GM23338 (cell line): ENCODE measurements around the gene ZSCAN9. TPM values are rescaled to one million over a fixed set of nuclear protein-coding genes. Genes with fewer than 3 reads are reported as not detected.

Experiments
- ATAC-seq: fragments of 200-7000 bp; cut with Tn5 transposase; 3 replicates; pipeline ENCODE4 v1.9.1; 2020
- DNase-seq: peaks from one replicate; pipeline ENCODE4 v3.0.0-alpha.2; 2015; ENCODE audit warnings: low spot score
- H2AFZ ChIP-seq: fragments of 200-600 bp; sonication (generic); 2 replicates; pipeline ENCODE4 v1.8.0; 2016; ENCODE audit warnings: antibody characterized with exemption, mild to moderate bottlenecking, moderate library complexity
- H3F3A ChIP-seq: fragments of 200-600 bp; sonication (generic); replicated peaks from 2 replicates; pipeline ENCODE4 v1.8.0; 2017; ENCODE audit warnings: antibody characterized with exemption, mixed run types, low read depth
- H3K27ac ChIP-seq: fragments of 200-600 bp; sonication (generic); 2 replicates; pipeline ENCODE4 v1.6.1; 2016; ENCODE audit warnings: low read depth
- H3K27me3 ChIP-seq: fragments of 200-600 bp; sonication (generic); 2 replicates; pipeline ENCODE4 v1.8.0; 2016; ENCODE audit warnings: mild to moderate bottlenecking, mixed run types, moderate library complexity; ENCODE audit not compliant: insufficient read depth
- H3K36me3 ChIP-seq: fragments of 200-600 bp; sonication (generic); 2 replicates; pipeline ENCODE4 v1.8.0; 2016; ENCODE audit warnings: mild to moderate bottlenecking; ENCODE audit not compliant: insufficient read depth
- H3K4me1 ChIP-seq: fragments of 200-600 bp; sonication (generic); 2 replicates; pipeline ENCODE4 v1.8.0; 2016; ENCODE audit warnings: mild to moderate bottlenecking, moderate library complexity; ENCODE audit not compliant: insufficient read depth
- H3K4me2 ChIP-seq: fragments of 200-600 bp; sonication (generic); 2 replicates; pipeline ENCODE4 v1.7.1; 2017; ENCODE audit warnings: mixed run types
- H3K4me3 ChIP-seq: fragments of 200-600 bp; sonication (generic); 2 replicates; pipeline ENCODE4 v1.6.1; 2016; ENCODE audit warnings: mixed run types
- H3K79me2 ChIP-seq: fragments of 200-600 bp; sonication (generic); replicated peaks from 2 replicates; pipeline ENCODE4 v1.8.0; 2017; ENCODE audit warnings: mild to moderate bottlenecking; ENCODE audit not compliant: insufficient read depth
- H3K9me2 ChIP-seq: fragments of 200-600 bp; sonication (generic); 2 replicates; pipeline ENCODE4 v1.8.0; 2017; ENCODE audit not compliant: insufficient read depth
- H4K20me1 ChIP-seq: fragments of 200-600 bp; sonication (generic); replicated peaks from 2 replicates; pipeline ENCODE4 v1.8.0; 2017; ENCODE audit warnings: mild to moderate bottlenecking; ENCODE audit not compliant: insufficient read depth
- H3K27ac Mint-ChIP-seq: 2 replicates; pipeline ENCODE4 v1.8.0; 2020; ENCODE audit warnings: inconsistent platforms, mild to moderate bottlenecking, moderate library complexity, mixed read lengths
- H3K27me3 Mint-ChIP-seq: 3 replicates; pipeline ENCODE4 v1.8.0; 2022; ENCODE audit warnings: low read depth, mild to moderate bottlenecking, moderate library complexity, mixed read lengths, inconsistent platforms; ENCODE audit not compliant: insufficient read depth, poor library complexity
- H3K36me3 Mint-ChIP-seq: 3 replicates; pipeline ENCODE4 v1.8.0; 2021; ENCODE audit warnings: low read depth, mild to moderate bottlenecking, inconsistent platforms, moderate library complexity, mixed read lengths
- H3K4me1 Mint-ChIP-seq: 3 replicates; pipeline ENCODE4 v1.8.0; 2020; ENCODE audit warnings: mild to moderate bottlenecking, inconsistent platforms, mixed read lengths
- H3K4me3 Mint-ChIP-seq: 3 replicates; pipeline ENCODE4 v1.8.0; 2021; ENCODE audit warnings: moderate library complexity, mild to moderate bottlenecking, inconsistent platforms, mixed read lengths
- H3K9me3 Mint-ChIP-seq: 3 replicates; pipeline ENCODE4 v1.8.0; 2020; ENCODE audit warnings: moderate library complexity, mild to moderate bottlenecking, inconsistent platforms, mixed read lengths
- CREB1 ChIP-seq: fragments of 250-450 bp; sonication (Bioruptor Pico); IDR thresholded peaks from 2 replicates; pipeline ENCODE4 v1.5.0; 2020; ENCODE audit warnings: low read depth, mild to moderate bottlenecking, moderate library complexity
- EZH2 ChIP-seq: fragments of 200-600 bp; sonication (generic); IDR thresholded peaks from one replicate; pipeline ENCODE4 v1.8.0; 2017; ENCODE audit warnings: antibody characterized with exemption, mild to moderate bottlenecking, low read depth; ENCODE audit not compliant: unreplicated experiment
- EZH2phosphoT487 ChIP-seq: fragments of 200-600 bp; sonication (generic); IDR thresholded peaks from one replicate; pipeline ENCODE4 v1.8.1; 2018; ENCODE audit warnings: antibody characterized with exemption; ENCODE audit not compliant: unreplicated experiment
- JUNB ChIP-seq: IDR thresholded peaks from one replicate; pipeline ENCODE4 v1.6.1; 2016; ENCODE audit warnings: antibody characterized with exemption; ENCODE audit not compliant: unreplicated experiment
- NANOG ChIP-seq: IDR thresholded peaks from 2 replicates; pipeline ENCODE4 v1.6.1; 2016; ENCODE audit warnings: antibody characterized with exemption, borderline replicate concordance
- POLR2AphosphoS5 ChIP-seq: IDR thresholded peaks from 2 replicates; pipeline ENCODE4 v1.6.1; 2016; ENCODE audit warnings: antibody characterized with exemption, low read depth
- STAT1 ChIP-seq: IDR thresholded peaks from one replicate; pipeline ENCODE4 v1.6.1; 2016; ENCODE audit warnings: antibody characterized with exemption; ENCODE audit not compliant: unreplicated experiment
- ZNF114 ChIP-seq: fragments of 250-450 bp; sonication (Bioruptor Pico); IDR thresholded peaks from 2 replicates; pipeline ENCODE4 v1.5.0; 2020; ENCODE audit warnings: mild to moderate bottlenecking, moderate library complexity
- ZNF331 ChIP-seq: fragments of 250-450 bp; sonication (Bioruptor Pico); IDR thresholded peaks from 2 replicates; pipeline ENCODE4 v1.5.0; 2020; ENCODE audit warnings: low read depth, mild to moderate bottlenecking, moderate library complexity
- polyA plus RNA-seq: library from polyadenylated mRNA; unstranded; fragments of >200 nt; fragmentation: Nextera tagmentation; extraction: Ambion mirVana; gene quantifications from 2 replicates; pipeline ENCODE4 v1.2.1, GENCODE V29; 2016
- total RNA-seq: library from RNA; depleted of rRNA; stranded (reverse); fragments of >200 nt; shearing (Covaris generic); gene quantifications from 2 replicates; pipeline ENCODE4 v1.2.3, GENCODE V29; 2014
- TF ChIP-seq, protein P1 (sequence below): IDR thresholded peaks from 2 replicates; pipeline ENCODE4 v1.6.1; 2016; ENCODE audit warnings: antibody characterized with exemption
- TF ChIP-seq, protein P2 (sequence below): IDR thresholded peaks from one replicate; pipeline ENCODE4 v1.6.1; 2018; ENCODE audit warnings: antibody characterized with exemption; ENCODE audit not compliant: unreplicated experiment
- TF ChIP-seq, protein P3 (sequence below): fragments of 250-450 bp; sonication (Bioruptor Pico); IDR thresholded peaks from 2 replicates; pipeline ENCODE4 v1.5.0; 2020; ENCODE audit warnings: mild to moderate bottlenecking, moderate library complexity
- TF ChIP-seq, protein P4 (sequence below), 2 experiments: fragments of 200-600 bp in 1 of 2; sonication (generic) in 1 of 2; conservative IDR thresholded peaks; 2 replicates each; pipeline versions ENCODE4 v1.5.1 to v1.6.1; 2016 to 2017; ENCODE audit warnings: antibody characterized with exemption in 2 of 2, low read depth in 2 of 2, mild to moderate bottlenecking in 2 of 2, moderate library complexity in 1 of 2

The ZSCAN9 gene
- total and polyA plus RNA-seq, 2 experiments from 2014 or later, result 10.0 to 10.9 TPM

DNA sequence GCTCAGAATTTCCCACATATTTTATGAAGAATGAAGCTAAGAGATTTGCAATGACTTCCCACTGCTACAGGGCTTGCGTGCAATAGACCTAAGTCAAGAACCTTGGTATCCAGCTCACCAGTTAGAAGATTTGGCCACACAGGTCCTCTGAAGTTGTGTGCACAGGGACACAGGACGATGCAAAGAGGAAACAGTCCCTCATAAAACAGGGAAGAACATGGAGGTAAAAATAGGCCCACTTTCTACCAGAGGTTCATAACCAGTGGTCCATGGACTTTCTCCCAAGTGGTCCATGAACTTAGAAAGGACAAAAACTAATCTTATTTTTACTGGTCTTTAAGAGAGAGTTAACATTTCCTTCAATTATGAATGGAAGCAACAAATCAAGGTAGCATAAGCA, 25.7 kb downstream of the ZSCAN9 start:
- peaks cover 8% of the 10 kb centered on the region for H3K36me3 ChIP-seq
- H3K27ac ChIP-seq, result no peak overlapping the region
- H3K4me3 ChIP-seq, result peak overlapping the region; percentile 93
- peaks cover 16% of the 10 kb centered on the region for H3K79me2 ChIP-seq
- no peaks in the 10 kb centered on the region for H4K20me1 ChIP-seq
- H3K27me3 ChIP-seq, result 0 out of 2 replicates have a peak, but pooled peaks cover 5% of the 10 kb centered on the region
- peaks cover 12% of the 10 kb centered on the region for H3K27me3 Mint-ChIP-seq
- no peaks in the 10 kb centered on the region for H3K9me2 ChIP-seq
- H3K4me3 Mint-ChIP-seq, result peak overlapping the region; percentile 99
- H3K36me3 Mint-ChIP-seq, result peaks cover 22% of the 10 kb centered on the region
- H3K9me3 Mint-ChIP-seq, result no peaks in the 10 kb centered on the region
- no peak for ATAC-seq
- DNase-seq, result no peak
- TF ChIP-seq JUNB (no peak), EZH2phosphoT487 (no peak), CREB1 (no peak), STAT1 (no peak), NANOG (no peak), ZNF114 (CRISPR knock-in tag) (no peak), EZH2 (no peak), POLR2AphosphoS5 (no peak), ZNF331 (CRISPR knock-in tag) (no peak)
- TF ChIP-seq, protein P1, sequence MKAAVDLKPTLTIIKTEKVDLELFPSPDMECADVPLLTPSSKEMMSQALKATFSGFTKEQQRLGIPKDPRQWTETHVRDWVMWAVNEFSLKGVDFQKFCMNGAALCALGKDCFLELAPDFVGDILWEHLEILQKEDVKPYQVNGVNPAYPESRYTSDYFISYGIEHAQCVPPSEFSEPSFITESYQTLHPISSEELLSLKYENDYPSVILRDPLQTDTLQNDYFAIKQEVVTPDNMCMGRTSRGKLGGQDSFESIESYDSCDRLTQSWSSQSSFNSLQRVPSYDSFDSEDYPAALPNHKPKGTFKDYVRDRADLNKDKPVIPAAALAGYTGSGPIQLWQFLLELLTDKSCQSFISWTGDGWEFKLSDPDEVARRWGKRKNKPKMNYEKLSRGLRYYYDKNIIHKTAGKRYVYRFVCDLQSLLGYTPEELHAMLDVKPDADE, result no peak
- TF ChIP-seq, protein P2, sequence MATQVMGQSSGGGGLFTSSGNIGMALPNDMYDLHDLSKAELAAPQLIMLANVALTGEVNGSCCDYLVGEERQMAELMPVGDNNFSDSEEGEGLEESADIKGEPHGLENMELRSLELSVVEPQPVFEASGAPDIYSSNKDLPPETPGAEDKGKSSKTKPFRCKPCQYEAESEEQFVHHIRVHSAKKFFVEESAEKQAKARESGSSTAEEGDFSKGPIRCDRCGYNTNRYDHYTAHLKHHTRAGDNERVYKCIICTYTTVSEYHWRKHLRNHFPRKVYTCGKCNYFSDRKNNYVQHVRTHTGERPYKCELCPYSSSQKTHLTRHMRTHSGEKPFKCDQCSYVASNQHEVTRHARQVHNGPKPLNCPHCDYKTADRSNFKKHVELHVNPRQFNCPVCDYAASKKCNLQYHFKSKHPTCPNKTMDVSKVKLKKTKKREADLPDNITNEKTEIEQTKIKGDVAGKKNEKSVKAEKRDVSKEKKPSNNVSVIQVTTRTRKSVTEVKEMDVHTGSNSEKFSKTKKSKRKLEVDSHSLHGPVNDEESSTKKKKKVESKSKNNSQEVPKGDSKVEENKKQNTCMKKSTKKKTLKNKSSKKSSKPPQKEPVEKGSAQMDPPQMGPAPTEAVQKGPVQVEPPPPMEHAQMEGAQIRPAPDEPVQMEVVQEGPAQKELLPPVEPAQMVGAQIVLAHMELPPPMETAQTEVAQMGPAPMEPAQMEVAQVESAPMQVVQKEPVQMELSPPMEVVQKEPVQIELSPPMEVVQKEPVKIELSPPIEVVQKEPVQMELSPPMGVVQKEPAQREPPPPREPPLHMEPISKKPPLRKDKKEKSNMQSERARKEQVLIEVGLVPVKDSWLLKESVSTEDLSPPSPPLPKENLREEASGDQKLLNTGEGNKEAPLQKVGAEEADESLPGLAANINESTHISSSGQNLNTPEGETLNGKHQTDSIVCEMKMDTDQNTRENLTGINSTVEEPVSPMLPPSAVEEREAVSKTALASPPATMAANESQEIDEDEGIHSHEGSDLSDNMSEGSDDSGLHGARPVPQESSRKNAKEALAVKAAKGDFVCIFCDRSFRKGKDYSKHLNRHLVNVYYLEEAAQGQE, result no peak
- TF ChIP-seq, protein P3, sequence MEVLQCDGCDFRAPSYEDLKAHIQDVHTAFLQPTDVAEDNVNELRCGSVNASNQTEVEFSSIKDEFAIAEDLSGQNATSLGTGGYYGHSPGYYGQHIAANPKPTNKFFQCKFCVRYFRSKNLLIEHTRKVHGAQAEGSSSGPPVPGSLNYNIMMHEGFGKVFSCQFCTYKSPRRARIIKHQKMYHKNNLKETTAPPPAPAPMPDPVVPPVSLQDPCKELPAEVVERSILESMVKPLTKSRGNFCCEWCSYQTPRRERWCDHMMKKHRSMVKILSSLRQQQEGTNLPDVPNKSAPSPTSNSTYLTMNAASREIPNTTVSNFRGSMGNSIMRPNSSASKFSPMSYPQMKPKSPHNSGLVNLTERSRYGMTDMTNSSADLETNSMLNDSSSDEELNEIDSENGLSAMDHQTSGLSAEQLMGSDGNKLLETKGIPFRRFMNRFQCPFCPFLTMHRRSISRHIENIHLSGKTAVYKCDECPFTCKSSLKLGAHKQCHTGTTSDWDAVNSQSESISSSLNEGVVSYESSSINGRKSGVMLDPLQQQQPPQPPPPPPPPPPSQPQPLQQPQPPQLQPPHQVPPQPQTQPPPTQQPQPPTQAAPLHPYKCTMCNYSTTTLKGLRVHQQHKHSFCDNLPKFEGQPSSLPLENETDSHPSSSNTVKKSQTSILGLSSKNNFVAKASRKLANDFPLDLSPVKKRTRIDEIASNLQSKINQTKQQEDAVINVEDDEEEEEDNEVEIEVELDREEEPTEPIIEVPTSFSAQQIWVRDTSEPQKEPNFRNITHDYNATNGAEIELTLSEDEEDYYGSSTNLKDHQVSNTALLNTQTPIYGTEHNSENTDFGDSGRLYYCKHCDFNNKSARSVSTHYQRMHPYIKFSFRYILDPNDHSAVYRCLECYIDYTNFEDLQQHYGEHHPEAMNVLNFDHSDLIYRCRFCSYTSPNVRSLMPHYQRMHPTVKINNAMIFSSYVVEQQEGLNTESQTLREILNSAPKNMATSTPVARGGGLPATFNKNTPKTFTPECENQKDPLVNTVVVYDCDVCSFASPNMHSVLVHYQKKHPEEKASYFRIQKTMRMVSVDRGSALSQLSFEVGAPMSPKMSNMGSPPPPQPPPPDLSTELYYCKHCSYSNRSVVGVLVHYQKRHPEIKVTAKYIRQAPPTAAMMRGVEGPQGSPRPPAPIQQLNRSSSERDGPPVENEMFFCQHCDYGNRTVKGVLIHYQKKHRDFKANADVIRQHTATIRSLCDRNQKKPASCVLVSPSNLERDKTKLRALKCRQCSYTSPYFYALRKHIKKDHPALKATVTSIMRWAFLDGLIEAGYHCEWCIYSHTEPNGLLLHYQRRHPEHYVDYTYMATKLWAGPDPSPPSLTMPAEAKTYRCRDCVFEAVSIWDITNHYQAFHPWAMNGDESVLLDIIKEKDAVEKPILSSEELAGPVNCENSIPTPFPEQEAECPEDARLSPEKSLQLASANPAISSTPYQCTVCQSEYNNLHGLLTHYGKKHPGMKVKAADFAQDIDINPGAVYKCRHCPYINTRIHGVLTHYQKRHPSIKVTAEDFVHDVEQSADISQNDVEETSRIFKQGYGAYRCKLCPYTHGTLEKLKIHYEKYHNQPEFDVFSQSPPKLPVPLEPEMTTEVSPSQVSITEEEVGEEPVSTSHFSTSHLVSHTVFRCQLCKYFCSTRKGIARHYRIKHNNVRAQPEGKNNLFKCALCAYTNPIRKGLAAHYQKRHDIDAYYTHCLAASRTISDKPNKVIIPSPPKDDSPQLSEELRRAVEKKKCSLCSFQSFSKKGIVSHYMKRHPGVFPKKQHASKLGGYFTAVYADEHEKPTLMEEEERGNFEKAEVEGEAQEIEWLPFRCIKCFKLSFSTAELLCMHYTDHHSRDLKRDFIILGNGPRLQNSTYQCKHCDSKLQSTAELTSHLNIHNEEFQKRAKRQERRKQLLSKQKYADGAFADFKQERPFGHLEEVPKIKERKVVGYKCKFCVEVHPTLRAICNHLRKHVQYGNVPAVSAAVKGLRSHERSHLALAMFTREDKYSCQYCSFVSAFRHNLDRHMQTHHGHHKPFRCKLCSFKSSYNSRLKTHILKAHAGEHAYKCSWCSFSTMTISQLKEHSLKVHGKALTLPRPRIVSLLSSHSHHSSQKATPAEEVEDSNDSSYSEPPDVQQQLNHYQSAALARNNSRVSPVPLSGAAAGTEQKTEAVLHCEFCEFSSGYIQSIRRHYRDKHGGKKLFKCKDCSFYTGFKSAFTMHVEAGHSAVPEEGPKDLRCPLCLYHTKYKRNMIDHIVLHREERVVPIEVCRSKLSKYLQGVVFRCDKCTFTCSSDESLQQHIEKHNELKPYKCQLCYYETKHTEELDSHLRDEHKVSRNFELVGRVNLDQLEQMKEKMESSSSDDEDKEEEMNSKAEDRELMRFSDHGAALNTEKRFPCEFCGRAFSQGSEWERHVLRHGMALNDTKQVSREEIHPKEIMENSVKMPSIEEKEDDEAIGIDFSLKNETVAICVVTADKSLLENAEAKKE (CRISPR knock-in tag), result no peak
- TF ChIP-seq, protein P4, sequence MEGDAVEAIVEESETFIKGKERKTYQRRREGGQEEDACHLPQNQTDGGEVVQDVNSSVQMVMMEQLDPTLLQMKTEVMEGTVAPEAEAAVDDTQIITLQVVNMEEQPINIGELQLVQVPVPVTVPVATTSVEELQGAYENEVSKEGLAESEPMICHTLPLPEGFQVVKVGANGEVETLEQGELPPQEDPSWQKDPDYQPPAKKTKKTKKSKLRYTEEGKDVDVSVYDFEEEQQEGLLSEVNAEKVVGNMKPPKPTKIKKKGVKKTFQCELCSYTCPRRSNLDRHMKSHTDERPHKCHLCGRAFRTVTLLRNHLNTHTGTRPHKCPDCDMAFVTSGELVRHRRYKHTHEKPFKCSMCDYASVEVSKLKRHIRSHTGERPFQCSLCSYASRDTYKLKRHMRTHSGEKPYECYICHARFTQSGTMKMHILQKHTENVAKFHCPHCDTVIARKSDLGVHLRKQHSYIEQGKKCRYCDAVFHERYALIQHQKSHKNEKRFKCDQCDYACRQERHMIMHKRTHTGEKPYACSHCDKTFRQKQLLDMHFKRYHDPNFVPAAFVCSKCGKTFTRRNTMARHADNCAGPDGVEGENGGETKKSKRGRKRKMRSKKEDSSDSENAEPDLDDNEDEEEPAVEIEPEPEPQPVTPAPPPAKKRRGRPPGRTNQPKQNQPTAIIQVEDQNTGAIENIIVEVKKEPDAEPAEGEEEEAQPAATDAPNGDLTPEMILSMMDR (conservative IDR thresholded peaks at IDR 0.05; ENCODE audit: low read depth in 2 of 2), result no peak
- H3K4me2 ChIP-seq, result peak overlapping the region; percentile 95
- H2AFZ ChIP-seq, result no peak overlapping the region
- no peak overlapping the region for H3K27ac Mint-ChIP-seq
- peaks cover 11% of the 10 kb centered on the region for H3K4me1 ChIP-seq
- peaks cover 11% of the 10 kb centered on the region for H3K4me1 Mint-ChIP-seq
- no peaks in the 10 kb centered on the region for H3F3A ChIP-seq
